HEK293 (cell line): ENCODE data around the gene LCN1.

Experiments used
- CTCF ChIA-PET: fragments of 350-600 bp; formaldehyde crosslinking; extraction: SDS; loops from one replicate; lab custom pipeline; 2021; ENCODE audit warnings: antibody characterized with exemption; lab: Yijun Ruan, JAX
- POLR2A ChIA-PET: fragments of 300-600 bp; formaldehyde crosslinking; extraction: SDS; loops from one replicate; lab custom pipeline; 2020; ENCODE audit warnings: antibody characterized with exemption, inconsistent platforms; lab: Yijun Ruan, JAX
- H3K27ac ChIP-seq: fragments of 200-500 bp; sonication (Bioruptor generic); 2 replicates; pipeline ENCODE4 v1.5.1; 2014; ENCODE audit warnings: low read depth, low read length, control low read depth, inconsistent platforms; ENCODE audit errors: extremely low read depth
- H3K36me3 ChIP-seq, 2 experiments: fragments of 200-500 bp in 1 of 2; sonication (Bioruptor generic) in 1 of 2; 1 replicate in 1 of 2; 2 replicates in 1 of 2; pipeline ENCODE4 v1.5.1; 2014 to 2017; ENCODE audit warnings: inconsistent platforms in 2 of 2, low read length in 2 of 2; ENCODE audit not compliant: control insufficient read depth in 2 of 2, insufficient read depth in 1 of 2
- H3K4me1 ChIP-seq: fragments of 200-500 bp; sonication (Bioruptor generic); 2 replicates; pipeline ENCODE4 v1.5.1; 2014; ENCODE audit warnings: mild to moderate bottlenecking, low read length, inconsistent platforms; ENCODE audit not compliant: control insufficient read depth, insufficient read depth
- H3K4me3 ChIP-seq: 2 replicates; pipeline ENCODE4 v1.5.1; 2011; ENCODE audit warnings: low read depth, mild to moderate bottlenecking, control low read depth, low read length, moderate library complexity
- H3K9me3 ChIP-seq: fragments of 200-500 bp; sonication (Bioruptor generic); 2 replicates; pipeline ENCODE4 v1.5.1; 2014; ENCODE audit warnings: low read depth, low read length, inconsistent platforms; ENCODE audit not compliant: control insufficient read depth, insufficient read depth
- GLI4 ChIP-seq: fragments of 450-650 bp; formaldehyde crosslinking; IDR thresholded peaks from 2 replicates; pipeline ENCODE4 v1.5.1; 2016; ENCODE audit warnings: missing biosample characterization, missing genetic modification characterization
- IKZF3 ChIP-seq: fragments of 450-650 bp; IDR thresholded peaks from 2 replicates; pipeline ENCODE4 v1.5.0; 2018; ENCODE audit warnings: missing biosample characterization, mild to moderate bottlenecking, missing genetic modification characterization, moderate library complexity
- KLF7 ChIP-seq: fragments of 450-650 bp; formaldehyde crosslinking; IDR thresholded peaks from 2 replicates; pipeline ENCODE4 v1.5.1; 2016; ENCODE audit warnings: missing biosample characterization, missing genetic modification characterization, borderline replicate concordance
- KLF8 ChIP-seq: fragments of 450-650 bp; formaldehyde crosslinking; IDR thresholded peaks from 2 replicates; pipeline ENCODE4 v1.5.1; 2016; ENCODE audit warnings: missing biosample characterization, missing genetic modification characterization
- PRDM2 ChIP-seq: fragments of 450-650 bp; formaldehyde crosslinking; IDR thresholded peaks from 2 replicates; pipeline ENCODE4 v1.5.1; 2016; ENCODE audit warnings: missing biosample characterization, missing genetic modification characterization, borderline replicate concordance
- SALL2 ChIP-seq: fragments of 450-650 bp; formaldehyde crosslinking; IDR thresholded peaks from 2 replicates; pipeline ENCODE4 v1.5.0; 2017; ENCODE audit warnings: missing biosample characterization, mild to moderate bottlenecking, missing genetic modification characterization, borderline replicate concordance
- SP7 ChIP-seq: fragments of 450-650 bp; formaldehyde crosslinking; IDR thresholded peaks from 2 replicates; pipeline ENCODE4 v1.5.1; 2016; ENCODE audit warnings: missing biosample characterization, missing genetic modification characterization
- ZBTB8A ChIP-seq: fragments of 450-650 bp; formaldehyde crosslinking; IDR thresholded peaks from 2 replicates; pipeline ENCODE4 v1.5.1; 2016; ENCODE audit warnings: missing biosample characterization, missing genetic modification characterization
- ZNF155 ChIP-seq: fragments of 450-650 bp; formaldehyde crosslinking; IDR thresholded peaks from 2 replicates; pipeline ENCODE4 v1.5.1; 2016; ENCODE audit warnings: missing biosample characterization, missing genetic modification characterization
- ZNF529 ChIP-seq: fragments of 450-650 bp; formaldehyde crosslinking; IDR thresholded peaks from 2 replicates; pipeline ENCODE4 v1.5.1; 2017; ENCODE audit warnings: missing genetic modification characterization, missing biosample characterization; ENCODE audit not compliant: insufficient replicate concordance
- ZNF530 ChIP-seq: fragments of 450-650 bp; formaldehyde crosslinking; IDR thresholded peaks from 2 replicates; pipeline ENCODE4 v1.5.1; 2016; ENCODE audit warnings: low read depth, missing biosample characterization, missing genetic modification characterization
- ZNF658 ChIP-seq: fragments of 450-650 bp; formaldehyde crosslinking; IDR thresholded peaks from 2 replicates; pipeline ENCODE4; 2016; ENCODE audit warnings: missing biosample characterization, missing genetic modification characterization
- TF ChIP-seq, protein P1 (sequence below): fragments of 450-650 bp; formaldehyde crosslinking; IDR thresholded peaks from 2 replicates; pipeline ENCODE4 v1.5.1; 2016; ENCODE audit warnings: missing biosample characterization, missing genetic modification characterization, borderline replicate concordance
- TF ChIP-seq, protein P2 (sequence below): fragments of 450-650 bp; formaldehyde crosslinking; IDR thresholded peaks from 2 replicates; pipeline ENCODE4 v1.5.1; 2017; ENCODE audit warnings: missing biosample characterization, missing genetic modification characterization
- TF ChIP-seq, protein P3 (sequence below): fragments of 450-650 bp; IDR thresholded peaks from 2 replicates; pipeline ENCODE4 v1.5.1; 2018; ENCODE audit warnings: missing biosample characterization, mild to moderate bottlenecking, missing genetic modification characterization
- TF ChIP-seq, protein P4 (sequence below): fragments of 450-650 bp; formaldehyde crosslinking; IDR thresholded peaks from 2 replicates; pipeline ENCODE4 v1.5.1; 2016; ENCODE audit warnings: missing biosample characterization, missing genetic modification characterization
- TF ChIP-seq, protein P5 (sequence below): fragments of 450-650 bp; formaldehyde crosslinking; IDR thresholded peaks from 2 replicates; pipeline ENCODE4 v1.5.1; 2016; ENCODE audit warnings: missing biosample characterization, missing genetic modification characterization

LCN1 gene

DNA sequence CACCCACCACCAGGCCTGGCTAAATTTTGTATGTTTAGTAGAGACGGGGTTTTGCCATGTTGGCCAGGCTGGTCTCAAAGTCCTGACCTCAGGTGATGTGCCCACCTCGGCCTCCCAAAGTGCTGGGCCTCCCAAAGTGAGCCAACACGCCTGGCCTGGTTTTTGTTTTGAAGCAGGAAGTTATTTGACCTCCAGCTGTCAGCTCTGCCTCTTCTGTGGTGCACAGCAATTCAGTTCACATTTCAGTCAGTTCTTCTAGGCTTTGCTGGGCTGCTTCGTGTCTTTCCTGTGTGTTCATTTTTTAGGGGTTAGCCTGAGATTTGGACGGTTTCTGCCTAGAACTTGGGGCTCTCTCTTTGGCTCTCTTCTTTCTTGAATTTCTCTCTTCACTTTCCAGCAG lies 8.9 kb downstream of the LCN1 start (continued):
- TF ChIP-seq, protein P1, sequence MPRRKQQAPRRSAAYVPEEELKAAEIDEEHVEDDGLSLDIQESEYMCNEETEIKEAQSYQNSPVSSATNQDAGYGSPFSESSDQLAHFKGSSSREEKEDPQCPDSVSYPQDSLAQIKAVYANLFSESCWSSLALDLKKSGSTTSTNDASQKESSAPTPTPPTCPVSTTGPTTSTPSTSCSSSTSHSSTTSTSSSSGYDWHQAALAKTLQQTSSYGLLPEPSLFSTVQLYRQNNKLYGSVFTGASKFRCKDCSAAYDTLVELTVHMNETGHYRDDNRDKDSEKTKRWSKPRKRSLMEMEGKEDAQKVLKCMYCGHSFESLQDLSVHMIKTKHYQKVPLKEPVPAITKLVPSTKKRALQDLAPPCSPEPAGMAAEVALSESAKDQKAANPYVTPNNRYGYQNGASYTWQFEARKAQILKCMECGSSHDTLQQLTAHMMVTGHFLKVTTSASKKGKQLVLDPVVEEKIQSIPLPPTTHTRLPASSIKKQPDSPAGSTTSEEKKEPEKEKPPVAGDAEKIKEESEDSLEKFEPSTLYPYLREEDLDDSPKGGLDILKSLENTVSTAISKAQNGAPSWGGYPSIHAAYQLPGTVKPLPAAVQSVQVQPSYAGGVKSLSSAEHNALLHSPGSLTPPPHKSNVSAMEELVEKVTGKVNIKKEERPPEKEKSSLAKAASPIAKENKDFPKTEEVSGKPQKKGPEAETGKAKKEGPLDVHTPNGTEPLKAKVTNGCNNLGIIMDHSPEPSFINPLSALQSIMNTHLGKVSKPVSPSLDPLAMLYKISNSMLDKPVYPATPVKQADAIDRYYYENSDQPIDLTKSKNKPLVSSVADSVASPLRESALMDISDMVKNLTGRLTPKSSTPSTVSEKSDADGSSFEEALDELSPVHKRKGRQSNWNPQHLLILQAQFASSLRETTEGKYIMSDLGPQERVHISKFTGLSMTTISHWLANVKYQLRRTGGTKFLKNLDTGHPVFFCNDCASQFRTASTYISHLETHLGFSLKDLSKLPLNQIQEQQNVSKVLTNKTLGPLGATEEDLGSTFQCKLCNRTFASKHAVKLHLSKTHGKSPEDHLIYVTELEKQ (tag by site-specific recombination) = no peak
- TF ChIP-seq GLI4 (no peak), SALL2 (tag by site-specific recombination) (no peak)
- TF ChIP-seq, protein P2, sequence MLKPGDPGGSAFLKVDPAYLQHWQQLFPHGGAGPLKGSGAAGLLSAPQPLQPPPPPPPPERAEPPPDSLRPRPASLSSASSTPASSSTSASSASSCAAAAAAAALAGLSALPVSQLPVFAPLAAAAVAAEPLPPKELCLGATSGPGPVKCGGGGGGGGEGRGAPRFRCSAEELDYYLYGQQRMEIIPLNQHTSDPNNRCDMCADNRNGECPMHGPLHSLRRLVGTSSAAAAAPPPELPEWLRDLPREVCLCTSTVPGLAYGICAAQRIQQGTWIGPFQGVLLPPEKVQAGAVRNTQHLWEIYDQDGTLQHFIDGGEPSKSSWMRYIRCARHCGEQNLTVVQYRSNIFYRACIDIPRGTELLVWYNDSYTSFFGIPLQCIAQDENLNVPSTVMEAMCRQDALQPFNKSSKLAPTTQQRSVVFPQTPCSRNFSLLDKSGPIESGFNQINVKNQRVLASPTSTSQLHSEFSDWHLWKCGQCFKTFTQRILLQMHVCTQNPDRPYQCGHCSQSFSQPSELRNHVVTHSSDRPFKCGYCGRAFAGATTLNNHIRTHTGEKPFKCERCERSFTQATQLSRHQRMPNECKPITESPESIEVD (tag by site-specific recombination) = no peak

DNA sequence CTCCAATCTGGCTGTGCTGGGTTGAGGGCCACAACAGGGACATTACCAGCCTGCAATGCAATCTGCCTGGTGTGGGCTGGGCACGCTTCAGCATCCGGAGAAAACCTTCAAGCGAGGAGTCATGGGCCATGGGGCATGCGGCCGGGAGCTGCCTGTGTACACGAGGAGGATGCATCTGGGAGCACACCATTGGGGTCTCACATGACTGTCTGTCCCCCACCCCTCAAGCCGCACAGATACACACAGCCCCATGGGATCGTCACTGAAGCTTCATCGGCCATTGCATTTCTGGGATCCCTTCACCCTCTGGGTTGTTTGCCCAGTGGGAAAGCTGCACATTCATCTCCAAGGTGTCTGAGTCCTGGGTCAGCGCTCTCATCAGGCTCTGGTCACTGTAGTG lies 9.9 kb downstream of the LCN1 start:
- no peak for TF ChIP-seq ZBTB8A (tag by site-specific recombination)
- no peak for TF ChIP-seq SP7 (tag by site-specific recombination)
- TF ChIP-seq ZNF529 = no peak
- CTCF ChIA-PET = interaction anchor here (0.5 to 1.1 kb wide), 3 partner anchors 27 to 73 kb away, joined by 3 read pairs; no protein-coding TSS in a partner anchor
- POLR2A ChIA-PET = no interaction called here

GRCh38 chr9:135533113-135533512 lies 11.9 kb downstream of the LCN1 start:
- no peak overlapping the region for H3K27ac ChIP-seq
- no peak overlapping the region for H3K4me3 ChIP-seq
- no peaks in the 10 kb centered on the region for H3K4me1 ChIP-seq
- H3K36me3 ChIP-seq = no peaks in the 10 kb centered on the region
- ChIA-PET CTCF (interaction anchor here (0.7 kb wide), 1 partner anchor 28 kb away, joined by 3 read pairs; no protein-coding TSS in a partner anchor), POLR2A (interaction anchor here (0.9 kb wide), 1 partner anchor 8 kb away, joined by 3 read pairs; no protein-coding TSS in a partner anchor)
- no peaks in the 10 kb centered on the region for H3K9me3 ChIP-seq
- TF ChIP-seq PRDM2 (tag by site-specific recombination) = no peak
- TF ChIP-seq, protein P3, sequence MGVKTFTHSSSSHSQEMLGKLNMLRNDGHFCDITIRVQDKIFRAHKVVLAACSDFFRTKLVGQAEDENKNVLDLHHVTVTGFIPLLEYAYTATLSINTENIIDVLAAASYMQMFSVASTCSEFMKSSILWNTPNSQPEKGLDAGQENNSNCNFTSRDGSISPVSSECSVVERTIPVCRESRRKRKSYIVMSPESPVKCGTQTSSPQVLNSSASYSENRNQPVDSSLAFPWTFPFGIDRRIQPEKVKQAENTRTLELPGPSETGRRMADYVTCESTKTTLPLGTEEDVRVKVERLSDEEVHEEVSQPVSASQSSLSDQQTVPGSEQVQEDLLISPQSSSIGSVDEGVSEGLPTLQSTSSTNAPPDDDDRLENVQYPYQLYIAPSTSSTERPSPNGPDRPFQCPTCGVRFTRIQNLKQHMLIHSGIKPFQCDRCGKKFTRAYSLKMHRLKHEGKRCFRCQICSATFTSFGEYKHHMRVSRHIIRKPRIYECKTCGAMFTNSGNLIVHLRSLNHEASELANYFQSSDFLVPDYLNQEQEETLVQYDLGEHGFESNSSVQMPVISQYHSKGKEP = no peak
- no peak for TF ChIP-seq ZNF530 (tag by site-specific recombination)
- TF ChIP-seq, protein P4, sequence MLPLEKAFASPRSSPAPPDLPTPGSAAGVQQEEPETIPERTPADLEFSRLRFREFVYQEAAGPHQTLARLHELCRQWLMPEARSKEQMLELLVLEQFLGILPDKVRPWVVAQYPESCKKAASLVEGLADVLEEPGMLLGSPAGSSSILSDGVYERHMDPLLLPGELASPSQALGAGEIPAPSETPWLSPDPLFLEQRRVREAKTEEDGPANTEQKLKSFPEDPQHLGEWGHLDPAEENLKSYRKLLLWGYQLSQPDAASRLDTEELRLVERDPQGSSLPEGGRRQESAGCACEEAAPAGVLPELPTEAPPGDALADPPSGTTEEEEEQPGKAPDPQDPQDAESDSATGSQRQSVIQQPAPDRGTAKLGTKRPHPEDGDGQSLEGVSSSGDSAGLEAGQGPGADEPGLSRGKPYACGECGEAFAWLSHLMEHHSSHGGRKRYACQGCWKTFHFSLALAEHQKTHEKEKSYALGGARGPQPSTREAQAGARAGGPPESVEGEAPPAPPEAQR (tag by site-specific recombination) = no peak
- no peak for TF ChIP-seq ZNF155 (tag by site-specific recombination)
- TF ChIP-seq KLF7 (tag by site-specific recombination) = no peak
- no peak for TF ChIP-seq IKZF3 (tag by site-specific recombination)
- TF ChIP-seq, protein P5, sequence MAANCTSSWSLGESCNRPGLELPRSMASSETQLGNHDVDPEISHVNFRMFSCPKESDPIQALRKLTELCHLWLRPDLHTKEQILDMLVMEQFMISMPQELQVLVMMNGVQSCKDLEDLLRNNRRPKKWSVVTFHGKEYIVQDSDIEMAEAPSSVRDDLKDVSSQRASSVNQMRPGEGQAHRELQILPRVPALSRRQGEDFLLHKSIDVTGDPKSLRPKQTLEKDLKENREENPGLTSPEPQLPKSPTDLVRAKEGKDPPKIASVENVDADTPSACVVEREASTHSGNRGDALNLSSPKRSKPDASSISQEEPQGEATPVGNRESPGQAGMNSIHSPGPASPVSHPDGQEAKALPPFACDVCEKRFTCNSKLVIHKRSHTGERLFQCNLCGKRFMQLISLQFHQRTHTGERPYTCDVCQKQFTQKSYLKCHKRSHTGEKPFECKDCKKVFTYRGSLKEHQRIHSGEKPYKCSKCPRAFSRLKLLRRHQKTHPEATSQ = no peak
- TF ChIP-seq KLF8 = no peak
- TF ChIP-seq ZNF658 (tag by site-specific recombination) = no peak

More for the DNA sequence above, 9.9 kb downstream of the LCN1 start:
- Histone ChIP-seq H3K4me1 (no peaks in the 10 kb centered on the region), H3K9me3 (no peaks in the 10 kb centered on the region), H3K4me3 (no peak overlapping the region), H3K36me3 (no peaks in the 10 kb centered on the region), H3K27ac (no peak overlapping the region)
